GM19395 (cell line): ENCODE results near the gene SLC12A8.
A peak's percentile ranks its signal among the peaks of the same experiment; 100 is the strongest.

Source experiments
- ATAC-seq: cut with Tn5 transposase; IDR thresholded peaks from one replicate; pipeline ENCODE4 v1.9.1; 2021; ENCODE audit warnings: mild to moderate bottlenecking, moderate library complexity; ENCODE audit not compliant: unreplicated experiment

The SLC12A8 gene

GRCh38 chr3:125055913-125056745, 156.4 kb downstream of the SLC12A8 start, which contains the start of gene HEG1:
Gene HEG1 (minus strand): TSS chr3:125055997. CDS start chr3:125055890, 107 bp downstream.
- peak; percentile 48 for ATAC-seq

GRCh38 chr3:125055331-125055912, 157.1 kb downstream of the SLC12A8 start:
- ATAC-seq: peak; percentile 18

- ATAC-seq: peak; percentile 3
Measured at GRCh38 chr3:125054449-125055329, 157.9 kb downstream of the SLC12A8 start.

DNA sequence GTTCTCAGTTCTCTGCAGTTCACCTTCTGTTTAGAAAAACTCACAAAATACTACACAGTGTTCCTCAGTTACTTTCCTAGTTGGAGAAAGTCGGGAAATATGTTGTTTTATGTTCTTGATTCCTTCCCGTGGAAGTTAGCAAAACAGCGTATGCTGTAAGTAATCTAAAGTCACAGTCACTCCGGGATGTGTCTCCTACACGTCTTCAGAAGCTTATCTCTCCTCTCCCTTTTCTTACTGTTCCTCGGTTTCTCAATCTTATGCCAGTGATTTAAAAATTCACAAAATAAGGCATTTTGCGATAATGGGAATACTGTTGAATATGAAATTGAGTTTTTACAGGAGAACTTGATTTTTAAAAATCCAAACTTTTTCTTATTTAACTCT, 158.5 kb downstream of the SLC12A8 start:
- ATAC-seq: no peak

DNA sequence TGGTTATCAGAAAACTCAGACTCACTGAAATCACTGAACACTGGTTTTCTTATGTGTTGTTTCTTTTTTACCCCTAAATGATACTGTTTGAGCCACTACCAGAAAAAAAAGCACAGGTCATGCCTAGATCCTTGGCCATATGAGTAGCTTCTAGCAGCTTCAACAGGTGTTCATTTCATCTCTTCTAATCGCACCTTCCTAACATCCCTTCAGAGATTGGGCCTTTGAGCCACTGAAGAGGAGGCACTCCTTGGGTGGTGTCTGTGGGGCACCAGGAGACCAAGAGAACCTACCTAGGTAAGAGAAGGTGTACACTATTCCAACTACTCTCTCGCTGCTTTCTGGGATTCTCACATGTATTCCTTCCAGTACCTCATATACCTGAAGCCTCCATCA, 159.2 kb downstream of the SLC12A8 start:
- no peak for ATAC-seq

DNA sequence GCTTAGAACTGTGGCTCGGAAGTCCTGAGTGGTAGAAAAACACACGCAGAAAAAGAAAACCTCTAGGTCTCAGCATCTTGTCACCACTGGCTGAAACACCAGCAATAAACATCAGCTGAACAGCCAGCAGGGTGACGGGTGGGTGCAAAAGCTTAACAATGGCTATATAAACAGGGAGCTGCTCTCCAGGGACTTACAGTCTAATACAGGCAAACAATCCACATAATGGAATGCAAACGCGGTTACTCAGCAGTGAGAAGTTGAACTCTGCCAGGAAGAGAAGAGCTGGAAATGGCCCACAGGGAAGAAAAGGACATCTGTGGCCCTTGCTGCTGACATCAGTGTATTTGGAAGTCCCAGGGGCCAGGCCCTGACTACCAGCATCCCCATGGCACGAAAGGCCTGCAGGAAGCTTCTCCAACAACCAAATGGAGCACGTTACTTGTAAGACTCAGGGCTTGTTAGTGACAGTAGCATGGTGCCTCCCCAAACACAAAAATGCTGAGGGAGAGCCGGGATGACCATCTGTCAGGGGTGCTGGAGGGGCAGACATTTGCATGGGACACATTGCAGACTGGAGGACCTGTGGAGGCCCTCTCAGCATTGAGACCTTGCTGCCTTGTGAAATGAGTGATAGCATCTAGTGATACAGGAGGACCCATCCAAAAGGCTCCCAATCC, 159.8 kb downstream of the SLC12A8 start:
- ATAC-seq: no peak

DNA sequence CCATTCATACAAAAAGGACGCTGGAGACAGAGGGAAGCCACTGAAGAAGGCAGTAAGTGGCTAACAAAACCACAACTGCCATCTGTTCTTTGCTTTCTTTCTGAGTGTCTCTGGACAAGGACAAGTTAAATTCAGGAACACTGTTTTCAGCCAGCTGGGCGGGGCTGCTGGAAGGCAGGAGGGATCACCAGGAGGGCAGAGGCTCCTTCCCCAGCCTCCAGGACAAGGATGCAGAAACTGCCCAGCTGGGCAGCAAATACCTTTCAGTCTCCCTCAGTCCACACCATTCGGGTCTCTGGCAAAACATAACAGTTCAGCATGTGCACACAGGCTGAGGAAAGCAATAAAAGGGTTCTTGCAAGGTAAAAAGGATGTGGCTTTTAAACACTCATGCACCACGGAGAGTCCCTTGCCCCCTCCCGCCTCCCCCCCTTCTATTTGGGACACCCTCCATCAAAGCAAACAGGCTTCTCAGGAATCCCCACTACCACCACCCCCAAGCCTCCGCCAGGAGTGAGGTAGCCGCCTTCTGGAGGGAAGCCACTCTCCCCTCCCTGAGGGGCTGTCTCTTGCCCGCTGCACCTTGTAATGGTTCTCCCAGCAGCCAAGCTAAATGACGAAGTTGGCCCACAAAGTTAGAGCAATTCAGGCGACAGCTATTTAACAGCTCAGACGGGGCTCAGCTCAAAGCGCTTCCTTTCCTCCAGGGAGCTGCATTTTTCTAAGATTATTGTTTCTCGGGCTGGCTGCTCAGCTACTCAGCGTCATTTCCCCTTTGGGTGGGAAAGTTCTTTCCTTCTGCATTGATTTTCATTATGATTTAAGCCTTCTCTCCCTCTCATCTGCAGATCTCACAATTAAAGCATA, 160.6 kb downstream of the SLC12A8 start:
- ATAC-seq: no peak

GRCh38 chr3:125051205-125051604, 161.3 kb downstream of the SLC12A8 start:
- no peak for ATAC-seq

GRCh38 chr3:125050488-125051090, 162.0 kb downstream of the SLC12A8 start:
- no peak for ATAC-seq

GRCh38 chr3:125048282-125048681, 164.3 kb downstream of the SLC12A8 start:
- no peak for ATAC-seq

GRCh38 chr3:125045965-125046364, 166.6 kb downstream of the SLC12A8 start:
- ATAC-seq: no peak

DNA sequence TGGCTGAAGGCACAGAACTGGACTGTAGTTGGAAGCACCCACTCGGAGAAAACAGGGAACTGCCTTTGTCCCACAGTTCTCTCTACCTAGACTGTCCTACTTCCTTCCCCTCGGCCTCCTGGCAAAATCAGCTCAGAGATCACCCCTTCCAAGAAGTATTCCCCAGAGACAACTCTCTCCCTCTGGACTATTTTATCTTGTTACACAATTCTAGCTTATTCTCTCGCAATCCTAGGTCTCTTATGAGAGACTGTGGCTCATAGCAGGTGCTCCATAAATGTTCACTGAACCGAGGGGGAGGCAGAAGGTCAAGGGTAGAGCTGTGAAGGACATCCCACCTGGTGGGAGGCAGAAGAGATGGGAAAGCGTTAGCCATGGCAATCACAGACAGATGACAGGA, 167.4 kb downstream of the SLC12A8 start:
- no peak for ATAC-seq

- ATAC-seq: no peak
Measured at GRCh38 chr3:125043599-125044151, 168.9 kb downstream of the SLC12A8 start.

DNA sequence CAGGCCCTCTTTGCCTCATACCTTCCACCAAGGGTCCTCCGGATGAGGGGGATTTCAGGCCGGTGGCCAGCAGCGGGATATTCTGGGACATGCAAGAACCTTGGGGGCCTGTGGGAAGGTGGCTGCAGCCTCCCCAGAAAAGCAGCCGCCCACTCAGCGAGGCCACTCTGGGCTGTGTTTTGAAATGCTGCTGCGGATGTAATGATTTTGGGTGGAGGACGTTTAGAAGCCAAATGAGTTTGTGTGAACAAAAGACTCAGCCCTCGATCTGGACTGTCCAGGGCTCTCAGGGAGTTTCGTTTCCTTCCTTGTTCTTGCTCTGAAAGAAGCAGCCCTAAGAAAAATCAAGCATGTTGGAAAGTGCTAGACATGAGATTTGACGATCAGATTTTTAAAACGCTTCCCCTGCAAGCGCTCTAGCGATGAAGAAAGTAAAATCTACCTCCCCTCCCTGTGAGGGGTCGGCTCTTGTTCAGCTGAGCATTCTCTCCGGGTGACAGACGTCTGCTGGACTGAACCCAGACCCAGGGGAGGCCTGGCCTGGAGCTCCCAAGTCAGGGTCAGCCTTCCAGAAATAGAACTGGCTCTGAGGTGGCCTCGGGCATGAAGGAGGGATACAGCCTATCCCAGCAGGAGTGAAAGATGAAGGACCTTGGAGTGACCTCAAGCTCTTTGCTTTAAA, 169.7 kb downstream of the SLC12A8 start:
- no peak for ATAC-seq

DNA sequence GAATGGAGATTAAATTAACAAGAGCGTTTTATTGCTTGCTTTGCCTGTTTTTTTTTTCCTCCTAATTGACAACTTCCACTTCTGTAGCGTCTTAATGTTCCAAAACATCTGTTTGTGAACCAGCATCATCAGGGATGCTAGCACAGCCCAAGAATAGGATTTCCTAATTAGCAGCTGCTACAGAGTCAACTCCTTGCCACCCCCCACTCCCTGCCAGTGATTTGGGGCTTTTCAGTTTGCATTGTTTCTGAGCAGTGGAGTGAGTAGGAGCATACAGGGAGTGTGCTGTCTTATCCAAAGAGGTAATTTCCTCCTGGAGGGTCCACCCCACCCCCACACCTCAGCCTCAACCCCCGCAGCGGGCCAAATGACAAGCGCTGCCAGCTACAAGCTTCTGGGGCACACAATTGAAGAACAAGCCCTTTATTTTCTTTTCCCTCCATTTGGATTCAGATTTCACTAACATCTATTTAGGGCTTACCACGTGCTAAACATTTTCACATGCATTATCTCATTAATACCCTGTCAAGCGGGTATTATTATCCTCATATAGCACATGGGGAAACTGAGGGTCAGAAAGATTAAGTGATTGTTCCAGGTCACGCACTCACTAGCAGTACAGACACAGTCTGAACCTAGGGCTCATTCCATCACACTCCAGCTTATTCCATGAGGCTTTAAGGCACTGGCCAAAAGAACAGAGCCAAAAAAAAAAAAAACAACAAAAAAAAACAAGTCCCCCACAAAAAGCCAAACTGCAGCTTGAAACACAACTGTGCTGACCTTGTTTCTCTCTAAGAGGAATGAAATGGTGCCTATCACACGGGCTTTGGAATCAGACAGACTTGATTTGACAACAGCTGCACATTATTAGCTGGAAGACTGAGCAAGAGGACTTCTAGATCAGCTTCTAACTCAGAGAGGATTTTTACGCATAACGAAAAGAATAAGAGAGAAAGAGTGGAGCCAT, 173.1 kb downstream of the SLC12A8 start:
- no peak for ATAC-seq

GRCh38 chr3:125037498-125038150, 174.9 kb downstream of the SLC12A8 start:
- no peak for ATAC-seq

- peak; percentile 70 for ATAC-seq
Measured at GRCh38 chr3:125035217-125035616, 177.3 kb downstream of the SLC12A8 start.
